Endodermal cell (in vitro differentiated cells): Measurements from ENCODE around the gene ANKRD65. TPM values are rescaled to one million over a fixed set of nuclear protein-coding genes. Genes with fewer than 3 reads are reported as not detected.
"Not testable (repeated sequence)": the region's sequence is repeated elsewhere in the genome, so short reads cannot be mapped to it uniquely, and the experiment has no call there.

Experiments used
- DNase-seq: peaks from one replicate; pipeline ENCODE4 v3.0.0-alpha.2; 2017
- H3K27ac ChIP-seq: 2 replicates; pipeline ENCODE4 v1.5.1; 2013; ENCODE audit warnings: mild to moderate bottlenecking, low read depth, low read length, moderate library complexity
- H3K27me3 ChIP-seq: 2 replicates; pipeline ENCODE4 v1.6.1; 2013; ENCODE audit warnings: mild to moderate bottlenecking, low read length, moderate library complexity; ENCODE audit not compliant: insufficient read depth, control insufficient read depth, poor library complexity, severe bottlenecking
- H3K36me3 ChIP-seq: 2 replicates; pipeline ENCODE4 v1.7.0; 2013; ENCODE audit warnings: mild to moderate bottlenecking, low read length, moderate library complexity; ENCODE audit not compliant: control insufficient read depth, insufficient read depth
- H3K4me1 ChIP-seq: one replicate; pipeline ENCODE4 v1.7.0; 2013; ENCODE audit warnings: low read length; ENCODE audit not compliant: control insufficient read depth, insufficient read depth
- H3K4me3 ChIP-seq: 2 replicates; pipeline ENCODE4 v1.5.1; 2013; ENCODE audit warnings: mild to moderate bottlenecking, low read length, moderate library complexity
- H3K9ac ChIP-seq: 2 replicates; pipeline ENCODE4 v1.6.1; 2013; ENCODE audit warnings: mild to moderate bottlenecking, low read length, moderate library complexity; ENCODE audit not compliant: poor library complexity, severe bottlenecking; ENCODE audit errors: extremely low read depth
- H3K9me3 ChIP-seq: 2 replicates; pipeline ENCODE4 v1.6.1; 2013; ENCODE audit warnings: mild to moderate bottlenecking, low read length, moderate library complexity; ENCODE audit not compliant: control insufficient read depth
- H3K27ac Mint-ChIP-seq: 2 replicates; pipeline ENCODE4 v1.8.0; 2020; ENCODE audit warnings: mixed read lengths
- H3K27me3 Mint-ChIP-seq: 2 replicates; pipeline ENCODE4 v1.8.0; 2021; ENCODE audit warnings: mild to moderate bottlenecking, mixed read lengths; ENCODE audit not compliant: insufficient read depth
- H3K36me3 Mint-ChIP-seq: 2 replicates; pipeline ENCODE4 v1.8.0; 2020; ENCODE audit warnings: low read depth, mixed read lengths
- H3K4me1 Mint-ChIP-seq: 2 replicates; pipeline ENCODE4 v1.8.0; 2020; ENCODE audit warnings: mixed read lengths
- H3K4me3 Mint-ChIP-seq: 2 replicates; pipeline ENCODE4 v1.8.0; 2020; ENCODE audit warnings: mild to moderate bottlenecking, moderate library complexity, mixed read lengths
- H3K9me3 Mint-ChIP-seq: 2 replicates; pipeline ENCODE4 v1.8.0; 2020; ENCODE audit warnings: mild to moderate bottlenecking, mixed read lengths
- CTCF ChIP-seq: fragments of 200-600 bp; sonication (generic); conservative IDR thresholded peaks from 2 replicates; pipeline ENCODE4 v1.5.0; 2021; ENCODE audit warnings: antibody characterized with exemption, mild to moderate bottlenecking
- WGBS, 2 experiments: methylation state at CpG; one replicate each; pipeline versions ENCODE4 v1.1.5 to v1.1.7; 2013; ENCODE audit warnings: missing lambda C conversion rate in 2 of 2, mixed read lengths in 1 of 2; ENCODE audit not compliant: insufficient coverage in 1 of 2, insufficient read length in 1 of 2; 5-methylcytosine and 5-hydroxymethylcytosine counted together
- total RNA-seq, 2 donors: library from RNA; stranded (reverse); fragmentation: NEBNext Ultra II Directional in 1 of 2; extraction: Animal tissue kit (Norgen Biotek cat#: 25700) in 1 of 2; gene quantifications; 2 replicates in 1 of 2; 3 replicates in 1 of 2; pipeline ENCODE4 v1.2.1, GENCODE V29; 2021

The ANKRD65 gene
- total RNA-seq, 2 donors from 2014 or later, result 1.6 TPM

GRCh38 chr1:1452882-1453281 lies 31.8 kb upstream of the ANKRD65 start:
- Mint-ChIP-seq H3K9me3 (no peaks in the 10 kb centered on the region), H3K36me3 (no peaks in the 10 kb centered on the region), H3K27me3 (peaks cover 3% of the 10 kb centered on the region), H3K4me1 (no peaks in the 10 kb centered on the region), H3K4me3 (no peak overlapping the region), H3K27ac (no peak overlapping the region)
- H3K36me3 ChIP-seq, result no peaks in the 10 kb centered on the region
- no peak overlapping the region for H3K27ac ChIP-seq
- DNase-seq, result no peak
- H3K27me3 ChIP-seq, result no peaks in the 10 kb centered on the region
- H3K4me3 ChIP-seq, result no peak overlapping the region
- H3K4me1 ChIP-seq, result no peaks in the 10 kb centered on the region
- no peak overlapping the region for H3K9ac ChIP-seq
- 95 to 97% methylated on average over 8 to 16 of the region's 16 CpGs for whole genome bisulfite sequencing, 2 experiments
- no peak for TF ChIP-seq CTCF
- H3K9me3 ChIP-seq, result no peaks in the 10 kb centered on the region

- 92 to 96% methylated on average over 8 of the region's 8 CpGs for WGBS, 2 experiments
- H3K4me3 ChIP-seq, result not testable (repeated sequence)
Observed at GRCh38 chr1:1452365-1452739, 31.3 kb upstream of the ANKRD65 start.

GRCh38 chr1:1451696-1452364 lies 30.8 kb upstream of the ANKRD65 start:
- Mint-ChIP-seq H3K9me3 (no peaks in the 10 kb centered on the region), H3K4me3 (no peak overlapping the region), H3K27me3 (peaks cover 3% of the 10 kb centered on the region), H3K36me3 (no peaks in the 10 kb centered on the region), H3K4me1 (no peaks in the 10 kb centered on the region), H3K27ac (no peak overlapping the region)
- no peak overlapping the region for H3K9ac ChIP-seq
- H3K27ac ChIP-seq, result no peak overlapping the region
- H3K36me3 ChIP-seq, result no peaks in the 10 kb centered on the region
- H3K27me3 ChIP-seq, result no peaks in the 10 kb centered on the region
- no peak for DNase-seq
- WGBS, 2 experiments, result 94 to 96% methylated on average over 11 to 26 of the region's 26 CpGs
- no peak for TF ChIP-seq CTCF
- no peaks in the 10 kb centered on the region for H3K9me3 ChIP-seq
- no peak overlapping the region for H3K4me3 ChIP-seq
- H3K4me1 ChIP-seq, result no peaks in the 10 kb centered on the region

More at GRCh38 chr1:1452365-1452739, 31.3 kb upstream of the ANKRD65 start:
- not testable (repeated sequence) for H3K4me3 Mint-ChIP-seq, H3K36me3 Mint-ChIP-seq, H3K27me3 Mint-ChIP-seq, H3K36me3 ChIP-seq, H3K27me3 ChIP-seq, H3K4me1 Mint-ChIP-seq, H3K9me3 ChIP-seq, H3K9me3 Mint-ChIP-seq, H3K4me1 ChIP-seq, H3K27ac ChIP-seq, H3K9ac ChIP-seq, H3K27ac Mint-ChIP-seq, DNase-seq

- not testable (repeated sequence) for H3K9me3 ChIP-seq, H3K4me1 Mint-ChIP-seq, H3K9ac ChIP-seq, H3K4me3 Mint-ChIP-seq, H3K36me3 Mint-ChIP-seq, H3K4me1 ChIP-seq, H3K36me3 ChIP-seq, H3K27ac ChIP-seq, H3K27me3 ChIP-seq, DNase-seq, H3K4me3 ChIP-seq, H3K27me3 Mint-ChIP-seq, H3K9me3 Mint-ChIP-seq, H3K27ac Mint-ChIP-seq
- 90 to 91% methylated on average over 13 to 22 of the region's 22 CpGs for WGBS, 2 experiments
Observed at GRCh38 chr1:1450616-1451015, 29.5 kb upstream of the ANKRD65 start.
